A673 (cell line): ENCODE measurements around the gene IGSF6. TPM values are rescaled to one million over a fixed set of nuclear protein-coding genes. Genes with fewer than 3 reads are reported as not detected.

ENCODE experiments used
- BruUV-seq: library from RNA; stranded (reverse); fragments of 400-500 nt; replicated peaks from 2 replicates; lab custom pipeline; 2021; lab: Mats Ljungman, UMichigan
- CTCF ChIA-PET: fragments of 300-600 bp; sonication (Branson Sonifier 250); formaldehyde crosslinking; loops from one replicate; lab custom pipeline; 2022; ENCODE audit warnings: antibody characterized with exemption; lab: Charles Lee
- POLR2A ChIA-PET: fragments of 300-600 bp; sonication (Branson Sonifier 250); formaldehyde crosslinking; loops from one replicate; lab custom pipeline; 2022; ENCODE audit warnings: antibody characterized with exemption; ENCODE audit not compliant: low non-redundant PET; lab: Charles Lee
- DNase-seq: peaks from one replicate; pipeline ENCODE4 v3.0.0-alpha.2; 2015; ENCODE audit warnings: low spot score
- H3K27ac ChIP-seq: fragments of 200-600 bp; sonication (generic); 2 replicates; pipeline ENCODE4 v1.5.1; 2016; ENCODE audit warnings: mixed run types, low read depth, mild to moderate bottlenecking, mixed read lengths, antibody characterized with exemption, low read length; ENCODE audit not compliant: poor library complexity, severe bottlenecking
- H3K27me3 ChIP-seq: fragments of 200-600 bp; sonication (generic); replicated peaks from 2 replicates; pipeline ENCODE4 v1.6.1; 2017; ENCODE audit warnings: mixed run types, low read depth, mild to moderate bottlenecking, mixed read lengths, antibody characterized with exemption, low read length; ENCODE audit not compliant: insufficient read depth, poor library complexity
- H3K36me3 ChIP-seq: fragments of 200-600 bp; sonication (generic); 2 replicates; pipeline ENCODE4 v1.6.1; 2016; ENCODE audit warnings: mixed run types, mild to moderate bottlenecking, mixed read lengths, antibody characterized with exemption, low read length; ENCODE audit not compliant: insufficient read depth, poor library complexity, severe bottlenecking
- H3K4me1 ChIP-seq: fragments of 200-600 bp; sonication (generic); 2 replicates; pipeline ENCODE4 v1.6.1; 2017; ENCODE audit warnings: mixed run types, mild to moderate bottlenecking, mixed read lengths, antibody characterized with exemption, low read length; ENCODE audit not compliant: insufficient read depth, poor library complexity, severe bottlenecking
- H3K4me3 ChIP-seq: fragments of 200-600 bp; sonication (generic); 2 replicates; pipeline ENCODE4 v1.5.1; 2016; ENCODE audit warnings: low read depth, mixed run types, mild to moderate bottlenecking, mixed read lengths, low read length; ENCODE audit not compliant: poor library complexity, severe bottlenecking
- H3K9me3 ChIP-seq: fragments of 200-600 bp; sonication (generic); 2 replicates; pipeline ENCODE4 v1.6.1; 2016; ENCODE audit warnings: mixed run types, low read depth, mild to moderate bottlenecking, mixed read lengths, antibody characterized with exemption, low read length; ENCODE audit not compliant: poor library complexity, severe bottlenecking
- CTCF ChIP-seq: fragments of 300-800, 200-600 bp; sonication (generic); conservative IDR thresholded peaks from 2 replicates; pipeline ENCODE4 v1.5.1; 2017; ENCODE audit warnings: low read depth, mild to moderate bottlenecking, antibody characterized with exemption, low read length, moderate library complexity, mixed read lengths
- EZH2 ChIP-seq: fragments of 200-600 bp; sonication (generic); IDR thresholded peaks from 2 replicates; pipeline ENCODE4 v1.6.1; 2017; ENCODE audit warnings: borderline replicate concordance, low read depth, mild to moderate bottlenecking, mixed read lengths, antibody characterized with exemption, low read length; ENCODE audit not compliant: poor library complexity, severe bottlenecking
- intact Hi-C: fragments of 100-400 bp; cut with micrococcal nuclease; formaldehyde crosslinking; loops from one replicate; pipeline ENCODE4 v1.10.0; 2022; ENCODE audit not compliant: unreplicated experiment
- total RNA-seq: library from RNA; stranded (reverse); gene quantifications from 2 replicates; pipeline ENCODE4 v1.2.3, GENCODE V29; 2021

Gene IGSF6
- total RNA-seq, 1 experiment from 2014 or later: not detected

DNA sequence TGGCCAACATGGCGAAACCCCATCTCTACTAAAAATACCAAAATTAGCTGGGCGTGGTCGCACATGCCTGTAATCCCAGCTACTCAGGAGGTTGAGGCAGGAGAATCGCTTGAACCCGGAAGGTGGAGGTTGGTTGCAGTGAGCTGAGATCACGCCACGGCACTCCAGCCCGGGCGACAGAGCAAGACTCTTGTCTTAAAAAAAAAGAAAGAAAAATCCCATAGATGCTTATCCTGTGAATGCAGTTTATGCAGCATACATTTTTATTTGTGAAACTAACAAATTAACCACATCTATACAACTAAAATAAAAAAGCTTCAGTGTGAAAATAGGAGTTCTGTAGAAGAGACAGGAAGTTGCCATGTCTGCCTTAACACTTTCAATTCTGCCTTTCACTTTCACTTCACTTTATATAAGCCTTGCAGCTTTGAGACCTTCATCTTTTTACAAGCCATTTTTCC is 7.1 kb downstream of the IGSF6 start:
- Histone ChIP-seq H3K4me3 (no peak overlapping the region), H3K9me3 (no peaks in the 10 kb centered on the region), H3K36me3 (peaks cover 3% of the 10 kb centered on the region), H3K4me1 (peaks cover 9% of the 10 kb centered on the region), H3K27me3 (no peaks in the 10 kb centered on the region), H3K27ac (peak overlapping the region; percentile 35)
- no TSS peak for BruUV-seq
- intact Hi-C loops: no loop called here
- no peak for DNase-seq
- ChIA-PET CTCF (no interaction called here), POLR2A (no interaction called here)
- TF ChIP-seq CTCF (no peak), EZH2 (no peak)

- CTCF ChIA-PET: no interaction called here
- POLR2A ChIA-PET: no interaction called here
- no peak for DNase-seq
- Histone ChIP-seq H3K27ac (no peak overlapping the region), H3K27me3 (no peaks in the 10 kb centered on the region), H3K4me3 (no peak overlapping the region), H3K36me3 (peaks cover 3% of the 10 kb centered on the region), H3K4me1 (peaks cover 9% of the 10 kb centered on the region), H3K9me3 (no peaks in the 10 kb centered on the region)
- TF ChIP-seq EZH2 (no peak), CTCF (no peak)
- intact Hi-C loops: loop anchor here (5.0 kb wide), 2 partner anchors 47 to 342 kb away; partner anchors contain the start of gene METTL9
- BruUV-seq: no TSS peak
Observed at GRCh38 chr16:21644674-21645073, 7.7 kb downstream of the IGSF6 start.

GRCh38 chr16:21643785-21644184 is 8.6 kb downstream of the IGSF6 start:
- no peaks in the 10 kb centered on the region for H3K27me3 ChIP-seq
- ChIA-PET CTCF (no interaction called here), POLR2A (no interaction called here)
- peaks cover 9% of the 10 kb centered on the region for H3K4me1 ChIP-seq
- intact Hi-C loops: loop anchor here (5.0 kb wide), 2 partner anchors 46 to 341 kb away; partner anchors contain the start of gene METTL9
- no peaks in the 10 kb centered on the region for H3K9me3 ChIP-seq
- no peak overlapping the region for H3K27ac ChIP-seq
- H3K36me3 ChIP-seq: peaks cover 3% of the 10 kb centered on the region
- TF ChIP-seq CTCF: no peak
- TF ChIP-seq EZH2: no peak
- no peak for DNase-seq
- BruUV-seq: no TSS peak
- no peak overlapping the region for H3K4me3 ChIP-seq
